ENCODE data around the gene NXPE3. TPM values are rescaled to one million over a fixed set of nuclear protein-coding genes. Genes with fewer than 3 reads are reported as not detected.

NXPE3 gene
- total RNA-seq, 3 donors from 2014 or later (not counting 1 experiment from before 2014, with no cell fraction given), result 17.0 to 27.1 (median 21.1) TPM

DNA sequence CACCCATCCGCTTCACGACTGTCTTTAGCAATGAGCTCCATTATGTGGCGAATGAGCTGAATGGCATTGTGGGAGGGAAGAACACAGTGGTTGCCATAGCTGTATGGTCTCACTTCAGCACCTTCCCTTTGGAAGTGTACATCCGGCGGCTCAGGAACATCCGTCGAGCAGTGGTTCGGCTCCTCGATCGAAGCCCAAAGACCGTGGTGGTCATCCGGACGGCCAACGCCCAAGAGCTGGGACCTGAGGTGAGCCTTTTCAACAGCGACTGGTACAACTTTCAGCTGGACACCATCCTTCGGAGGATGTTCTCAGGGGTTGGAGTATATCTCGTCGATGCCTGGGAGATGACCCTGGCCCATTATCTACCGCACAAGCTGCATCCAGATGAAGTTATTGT is 42.5 kb downstream of the NXPE3 start:
- no peak overlapping the region for H3K4me3 ChIP-seq (ENCODE audit: low read length)
- no peak for DNase-seq
- no peak overlapping the region for H3K27ac ChIP-seq (ENCODE audit: low read length)
- WGBS (ENCODE audit: insufficient coverage), result 99% methylated on average over 19 of the region's 19 CpGs
- TF ChIP-seq, protein P1, sequence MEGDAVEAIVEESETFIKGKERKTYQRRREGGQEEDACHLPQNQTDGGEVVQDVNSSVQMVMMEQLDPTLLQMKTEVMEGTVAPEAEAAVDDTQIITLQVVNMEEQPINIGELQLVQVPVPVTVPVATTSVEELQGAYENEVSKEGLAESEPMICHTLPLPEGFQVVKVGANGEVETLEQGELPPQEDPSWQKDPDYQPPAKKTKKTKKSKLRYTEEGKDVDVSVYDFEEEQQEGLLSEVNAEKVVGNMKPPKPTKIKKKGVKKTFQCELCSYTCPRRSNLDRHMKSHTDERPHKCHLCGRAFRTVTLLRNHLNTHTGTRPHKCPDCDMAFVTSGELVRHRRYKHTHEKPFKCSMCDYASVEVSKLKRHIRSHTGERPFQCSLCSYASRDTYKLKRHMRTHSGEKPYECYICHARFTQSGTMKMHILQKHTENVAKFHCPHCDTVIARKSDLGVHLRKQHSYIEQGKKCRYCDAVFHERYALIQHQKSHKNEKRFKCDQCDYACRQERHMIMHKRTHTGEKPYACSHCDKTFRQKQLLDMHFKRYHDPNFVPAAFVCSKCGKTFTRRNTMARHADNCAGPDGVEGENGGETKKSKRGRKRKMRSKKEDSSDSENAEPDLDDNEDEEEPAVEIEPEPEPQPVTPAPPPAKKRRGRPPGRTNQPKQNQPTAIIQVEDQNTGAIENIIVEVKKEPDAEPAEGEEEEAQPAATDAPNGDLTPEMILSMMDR (IDR thresholded peaks at IDR 0.05), result no peak
- peaks cover 2% of the 10 kb centered on the region for H3K4me1 ChIP-seq (ENCODE audit: control insufficient read depth, insufficient read depth, low read length)
- no peaks in the 10 kb centered on the region for H3K36me3 Mint-ChIP-seq
- no peaks in the 10 kb centered on the region for H3K9me3 ChIP-seq (ENCODE audit: control insufficient read depth, insufficient read depth, low read length)
- no peaks in the 10 kb centered on the region for H3K27me3 ChIP-seq (ENCODE audit: control insufficient read depth, insufficient read depth, low read length)
- H3K27ac Mint-ChIP-seq, result no peak overlapping the region
- peaks cover 20% of the 10 kb centered on the region for H3K36me3 ChIP-seq (ENCODE audit: control insufficient read depth, insufficient read depth, low read length)
- H3K9me3 Mint-ChIP-seq, result no peaks in the 10 kb centered on the region
- ATAC-seq, result no peak
- intact Hi-C loops (cut with micrococcal nuclease), result no loop called here
- no peak overlapping the region for H3K4me3 Mint-ChIP-seq
- peaks cover 4 to 5% of the 10 kb centered on the region in 2 donors for H3K4me1 Mint-ChIP-seq
- no peaks in the 10 kb centered on the region for H3K27me3 Mint-ChIP-seq (ENCODE audit: low read depth in 2 of 2)

GRCh38 chr3:101823525-101823924 is 44.5 kb downstream of the NXPE3 start:
- H3K27ac ChIP-seq (ENCODE audit: low read length), result no peak overlapping the region
- peaks cover 13% of the 10 kb centered on the region for H3K4me1 ChIP-seq (ENCODE audit: control insufficient read depth, insufficient read depth, low read length)
- TF ChIP-seq, protein P1 (IDR thresholded peaks at IDR 0.05), result no peak
- no peak overlapping the region for H3K27ac Mint-ChIP-seq
- WGBS (ENCODE audit: insufficient coverage), result 100% methylated on average over 3 of the region's 5 CpGs
- H3K4me3 Mint-ChIP-seq, result no peak overlapping the region
- no peaks in the 10 kb centered on the region for H3K27me3 ChIP-seq (ENCODE audit: control insufficient read depth, insufficient read depth, low read length)
- intact Hi-C loops (cut with micrococcal nuclease), result no loop called here
- DNase-seq (no peak), ATAC-seq (no peak)
- H3K9me3 ChIP-seq (ENCODE audit: control insufficient read depth, insufficient read depth, low read length), result no peaks in the 10 kb centered on the region
- peaks cover 14% of the 10 kb centered on the region for H3K36me3 ChIP-seq (ENCODE audit: control insufficient read depth, insufficient read depth, low read length)
- no peak overlapping the region for H3K4me3 ChIP-seq (ENCODE audit: low read length)
- no peaks in the 10 kb centered on the region for H3K9me3 Mint-ChIP-seq
- no peaks in the 10 kb centered on the region for H3K36me3 Mint-ChIP-seq
- H3K27me3 Mint-ChIP-seq (ENCODE audit: low read depth in 2 of 2), result no peaks in the 10 kb centered on the region
- H3K4me1 Mint-ChIP-seq, result peaks cover 21 to 22% of the 10 kb centered on the region in 2 donors

DNA sequence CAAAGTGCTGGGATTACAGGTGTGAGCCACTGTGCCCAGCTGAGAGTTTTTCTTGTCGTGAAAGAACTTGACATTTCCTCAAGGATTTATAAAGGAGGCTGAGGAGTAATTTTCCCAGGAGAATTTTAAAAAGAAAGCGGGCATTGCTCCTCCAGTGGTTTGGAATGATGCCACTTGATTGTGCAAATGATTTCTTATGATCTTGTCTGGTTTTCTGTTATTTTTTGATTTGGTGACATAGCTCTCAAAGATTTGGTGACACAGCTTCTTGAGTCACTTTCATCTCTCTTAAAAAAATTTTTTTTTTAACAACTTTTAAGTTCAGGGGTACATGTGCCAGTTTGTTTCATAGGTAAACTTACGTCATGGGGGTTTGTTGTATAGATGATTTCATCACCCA is 45.7 kb downstream of the NXPE3 start:
- 87% methylated on average over 2 of the region's 3 CpGs for WGBS (ENCODE audit: insufficient coverage)
- H3K9me3 ChIP-seq (ENCODE audit: control insufficient read depth, insufficient read depth, low read length), result no peaks in the 10 kb centered on the region
- no peak for DNase-seq
- peaks cover 14% of the 10 kb centered on the region for H3K36me3 ChIP-seq (ENCODE audit: control insufficient read depth, insufficient read depth, low read length)
- Mint-ChIP-seq H3K4me3 (no peak overlapping the region), H3K27ac (peak overlapping the region; percentile 37 to 56), H3K36me3 (no peaks in the 10 kb centered on the region), H3K4me1 (peaks cover 33% of the 10 kb centered on the region in 2 donors), H3K9me3 (no peaks in the 10 kb centered on the region), H3K27me3 (ENCODE audit: low read depth in 2 of 2) (no peaks in the 10 kb centered on the region)
- H3K4me3 ChIP-seq (ENCODE audit: low read length), result no peak overlapping the region
- H3K27me3 ChIP-seq (ENCODE audit: control insufficient read depth, insufficient read depth, low read length), result no peaks in the 10 kb centered on the region
- no peak overlapping the region for H3K27ac ChIP-seq (ENCODE audit: low read length)
- peaks cover 25% of the 10 kb centered on the region for H3K4me1 ChIP-seq (ENCODE audit: control insufficient read depth, insufficient read depth, low read length)
- intact Hi-C loops (cut with micrococcal nuclease), result no loop called here
- TF ChIP-seq, protein P1 (IDR thresholded peaks at IDR 0.05), result no peak
- no peak for ATAC-seq

- Histone ChIP-seq H3K27ac (ENCODE audit: low read length) (peak overlapping the region; percentile 59), H3K27me3 (ENCODE audit: control insufficient read depth, insufficient read depth, low read length) (no peaks in the 10 kb centered on the region), H3K36me3 (ENCODE audit: control insufficient read depth, insufficient read depth, low read length) (peaks cover 11% of the 10 kb centered on the region), H3K4me1 (ENCODE audit: control insufficient read depth, insufficient read depth, low read length) (peaks cover 26% of the 10 kb centered on the region), H3K9me3 (ENCODE audit: control insufficient read depth, insufficient read depth, low read length) (no peaks in the 10 kb centered on the region), H3K4me3 (ENCODE audit: low read length) (no peak overlapping the region)
- no peak for DNase-seq
- peaks cover 35 to 38% of the 10 kb centered on the region in 2 donors for H3K4me1 Mint-ChIP-seq
- TF ChIP-seq, protein P1 (IDR thresholded peaks at IDR 0.05), result no peak
- H3K27ac Mint-ChIP-seq, result peak overlapping the region; percentile 89 to 96
- H3K27me3 Mint-ChIP-seq (ENCODE audit: low read depth in 2 of 2), result no peaks in the 10 kb centered on the region
- intact Hi-C loops (cut with micrococcal nuclease), result no loop called here
- H3K4me3 Mint-ChIP-seq, result peak overlapping the region; percentile 85
- H3K9me3 Mint-ChIP-seq, result no peaks in the 10 kb centered on the region
- H3K36me3 Mint-ChIP-seq, result no peaks in the 10 kb centered on the region
- ATAC-seq, result no peak
- 59% methylated on average over 2 of the region's 2 CpGs for WGBS (ENCODE audit: insufficient coverage)
Observed at GRCh38 chr3:101825904-101826445, 47.0 kb downstream of the NXPE3 start.
